PC-9 (cell line): ENCODE data around the gene CYP4F2.
"Not testable (repeated sequence)": the region's sequence is repeated elsewhere in the genome, so short reads cannot be mapped to it uniquely, and the experiment has no call there.

Source experiments
- CTCF ChIP-seq: fragments of 200-600 bp; sonication (generic); conservative IDR thresholded peaks from 2 replicates; pipeline ENCODE4 v1.6.1; 2017; ENCODE audit warnings: mixed run types, antibody characterized with exemption, mild to moderate bottlenecking, moderate library complexity
- EZH2 ChIP-seq: fragments of 200-600 bp; sonication (generic); IDR thresholded peaks from 2 replicates; pipeline ENCODE4 v1.8.0; 2017; ENCODE audit warnings: antibody characterized with exemption, low read depth

GRCh38 chr19:15828611-15829305 is 69.1 kb downstream of the CYP4F2 start:
- TF ChIP-seq CTCF, EZH2: not testable (repeated sequence)
